Panc1 (cell line): Measurements from ENCODE around the gene PSMF1.

Source experiments
- CTCF ChIP-seq: fragments of 450-650 bp; IDR thresholded peaks from 2 replicates; pipeline ENCODE4 v1.5.1; 2017; ENCODE audit warnings: mild to moderate bottlenecking
- POLR2AphosphoS5 ChIP-seq: IDR thresholded peaks from 2 replicates; pipeline ENCODE4 v1.6.1; 2012; ENCODE audit warnings: mild to moderate bottlenecking, low read depth, low read length, moderate library complexity
- REST ChIP-seq, 2 experiments: IDR thresholded peaks; 2 replicates each; pipeline ENCODE4 v1.6.1; 2011 to 2012; ENCODE audit warnings: low read depth in 2 of 2, control low read depth in 1 of 2, low read length in 1 of 2, mild to moderate bottlenecking in 1 of 2, moderate library complexity in 1 of 2; ENCODE audit not compliant: insufficient read depth in 1 of 2
- SIN3A ChIP-seq: IDR thresholded peaks from 2 replicates; pipeline ENCODE4 v1.6.1; 2012; ENCODE audit warnings: low read depth, mild to moderate bottlenecking, low read length, moderate library complexity, borderline replicate concordance; ENCODE audit not compliant: insufficient read depth
- TCF7L2 ChIP-seq: IDR thresholded peaks from 2 replicates; pipeline ENCODE4 v1.6.1; 2011; ENCODE audit warnings: mild to moderate bottlenecking, low read depth, low read length, inconsistent platforms

GRCh38 chr20:1103751-1104150, 14.7 kb upstream of the PSMF1 start:
- TF ChIP-seq POLR2AphosphoS5 (no peak), CTCF (no peak), TCF7L2 (no peak), REST (IDR thresholded peaks at IDR 0.05; ENCODE audit: insufficient read depth in 1 of 2, low read depth in 2 of 2, low read length in 1 of 2) (no peak), SIN3A (no peak)
